ENCODE measurements around the gene PTTG1IP. TPM values are rescaled to one million over a fixed set of nuclear protein-coding genes. Genes with fewer than 3 reads are reported as not detected.

PTTG1IP gene
- total and polyA plus RNA-seq, 2 of the 13 experiments (the other 11 are each of a cell fraction or from before 2014, with no cell fraction given) = 161 to 700 TPM

DNA sequence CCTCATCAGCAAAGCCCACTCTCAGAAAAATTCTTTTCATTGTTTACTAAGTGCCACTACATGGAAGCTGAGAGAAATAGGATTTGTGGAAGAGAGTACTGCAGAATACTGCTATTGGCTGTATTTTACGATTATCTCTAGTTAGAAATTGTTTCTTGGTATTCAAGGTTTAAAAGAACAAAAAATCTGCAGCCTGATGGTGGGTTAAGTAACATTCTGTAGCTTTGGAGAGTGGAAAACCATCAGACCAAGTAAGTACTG is 27.3 kb downstream of the PTTG1IP start (continued):
- TF ChIP-seq, protein P1, sequence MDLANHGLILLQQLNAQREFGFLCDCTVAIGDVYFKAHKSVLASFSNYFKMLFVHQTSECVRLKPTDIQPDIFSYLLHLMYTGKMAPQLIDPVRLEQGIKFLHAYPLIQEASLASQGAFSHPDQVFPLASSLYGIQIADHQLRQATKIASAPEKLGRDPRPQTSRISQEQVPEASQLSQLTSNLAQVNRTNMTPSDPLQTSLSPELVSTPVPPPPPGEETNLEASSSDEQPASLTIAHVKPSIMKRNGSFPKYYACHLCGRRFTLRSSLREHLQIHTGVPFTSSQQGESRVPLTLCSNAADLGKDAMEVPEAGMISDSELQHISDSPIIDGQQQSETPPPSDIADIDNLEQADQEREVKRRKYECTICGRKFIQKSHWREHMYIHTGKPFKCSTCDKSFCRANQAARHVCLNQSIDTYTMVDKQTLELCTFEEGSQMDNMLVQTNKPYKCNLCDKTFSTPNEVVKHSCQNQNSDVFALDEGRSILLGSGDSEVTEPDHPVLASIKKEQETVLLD (CRISPR knock-in tag; IDR thresholded peaks at IDR 0.05; ENCODE audit: low read depth) = no peak
- 0 out of 2 replicates have a peak, but pooled peaks have one; percentile 18 for TF ChIP-seq ZNF234 (CRISPR knock-in tag; conservative IDR thresholded peaks at IDR 0.05)
- TF ChIP-seq, protein P2, sequence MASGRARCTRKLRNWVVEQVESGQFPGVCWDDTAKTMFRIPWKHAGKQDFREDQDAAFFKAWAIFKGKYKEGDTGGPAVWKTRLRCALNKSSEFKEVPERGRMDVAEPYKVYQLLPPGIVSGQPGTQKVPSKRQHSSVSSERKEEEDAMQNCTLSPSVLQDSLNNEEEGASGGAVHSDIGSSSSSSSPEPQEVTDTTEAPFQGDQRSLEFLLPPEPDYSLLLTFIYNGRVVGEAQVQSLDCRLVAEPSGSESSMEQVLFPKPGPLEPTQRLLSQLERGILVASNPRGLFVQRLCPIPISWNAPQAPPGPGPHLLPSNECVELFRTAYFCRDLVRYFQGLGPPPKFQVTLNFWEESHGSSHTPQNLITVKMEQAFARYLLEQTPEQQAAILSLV (CRISPR knock-in tag; IDR thresholded peaks at IDR 0.05; ENCODE audit: borderline replicate concordance) = no peak
- no peak for TF ChIP-seq EHMT2 (IDR thresholded peaks at IDR 0.05; ENCODE audit: borderline replicate concordance, low read depth, low read length)
- TF ChIP-seq ZNF543 (CRISPR knock-in tag; IDR thresholded peaks at IDR 0.05) = no peak
- no peak for TF ChIP-seq ZNF720 (CRISPR knock-in tag; IDR thresholded peaks at IDR 0.05)
- TF ChIP-seq, protein P3, sequence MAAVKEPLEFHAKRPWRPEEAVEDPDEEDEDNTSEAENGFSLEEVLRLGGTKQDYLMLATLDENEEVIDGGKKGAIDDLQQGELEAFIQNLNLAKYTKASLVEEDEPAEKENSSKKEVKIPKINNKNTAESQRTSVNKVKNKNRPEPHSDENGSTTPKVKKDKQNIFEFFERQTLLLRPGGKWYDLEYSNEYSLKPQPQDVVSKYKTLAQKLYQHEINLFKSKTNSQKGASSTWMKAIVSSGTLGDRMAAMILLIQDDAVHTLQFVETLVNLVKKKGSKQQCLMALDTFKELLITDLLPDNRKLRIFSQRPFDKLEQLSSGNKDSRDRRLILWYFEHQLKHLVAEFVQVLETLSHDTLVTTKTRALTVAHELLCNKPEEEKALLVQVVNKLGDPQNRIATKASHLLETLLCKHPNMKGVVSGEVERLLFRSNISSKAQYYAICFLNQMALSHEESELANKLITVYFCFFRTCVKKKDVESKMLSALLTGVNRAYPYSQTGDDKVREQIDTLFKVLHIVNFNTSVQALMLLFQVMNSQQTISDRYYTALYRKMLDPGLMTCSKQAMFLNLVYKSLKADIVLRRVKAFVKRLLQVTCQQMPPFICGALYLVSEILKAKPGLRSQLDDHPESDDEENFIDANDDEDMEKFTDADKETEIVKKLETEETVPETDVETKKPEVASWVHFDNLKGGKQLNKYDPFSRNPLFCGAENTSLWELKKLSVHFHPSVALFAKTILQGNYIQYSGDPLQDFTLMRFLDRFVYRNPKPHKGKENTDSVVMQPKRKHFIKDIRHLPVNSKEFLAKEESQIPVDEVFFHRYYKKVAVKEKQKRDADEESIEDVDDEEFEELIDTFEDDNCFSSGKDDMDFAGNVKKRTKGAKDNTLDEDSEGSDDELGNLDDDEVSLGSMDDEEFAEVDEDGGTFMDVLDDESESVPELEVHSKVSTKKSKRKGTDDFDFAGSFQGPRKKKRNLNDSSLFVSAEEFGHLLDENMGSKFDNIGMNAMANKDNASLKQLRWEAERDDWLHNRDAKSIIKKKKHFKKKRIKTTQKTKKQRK (IDR thresholded peaks at IDR 0.05; ENCODE audit: low read length) = no peak
- no peak for TF ChIP-seq ZNF773 (CRISPR knock-in tag; IDR thresholded peaks at IDR 0.05; ENCODE audit: borderline replicate concordance)
- TF ChIP-seq PRMT3 (CRISPR knock-in tag; IDR thresholded peaks at IDR 0.05; ENCODE audit: borderline replicate concordance, low read depth) = no peak
- TF ChIP-seq ZC3H4 (CRISPR knock-in tag; IDR thresholded peaks at IDR 0.05; ENCODE audit: borderline replicate concordance) = no peak

Data from HepG2 (cell line).